ENCODE measurements around the gene KRT82. TPM values are rescaled to one million over a fixed set of nuclear protein-coding genes. Genes with fewer than 3 reads are reported as not detected.

The KRT82 gene
- total RNA-seq, 4 donors from 2014 or later = not detected

DNA sequence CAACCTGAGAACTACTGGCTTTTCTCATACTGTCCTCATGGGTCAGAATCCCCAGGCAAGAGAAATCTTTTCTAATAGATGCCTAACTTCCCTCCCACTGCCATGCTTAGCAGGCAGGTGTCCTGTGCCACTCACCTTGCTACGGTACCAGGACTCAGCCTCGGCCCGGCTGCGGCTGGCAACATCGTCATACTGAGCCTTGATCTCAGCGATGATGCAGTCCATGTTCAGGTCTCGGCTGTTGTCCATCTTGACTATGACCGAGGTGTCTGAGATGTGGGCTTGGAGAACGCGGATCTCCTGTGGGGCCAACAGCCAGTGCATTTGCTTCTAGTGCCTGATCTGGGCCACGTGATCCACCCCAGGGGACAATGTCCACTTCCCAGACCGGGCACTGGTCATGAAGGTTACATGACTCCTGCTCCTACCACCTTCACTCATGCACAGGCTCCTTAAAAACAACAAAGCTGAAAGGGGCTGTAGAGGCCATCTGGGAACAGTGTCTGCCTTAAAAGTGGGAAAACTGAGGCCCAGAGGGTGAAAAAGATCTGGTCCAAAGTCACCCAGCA, 42.9 kb downstream of the KRT82 start:
- no peaks in the 10 kb centered on the region for H3K36me3 ChIP-seq
- no peaks in the 10 kb centered on the region for H3K27me3 ChIP-seq
- WGBS, 2 donors (ENCODE audit: low coverage in 1 of 2) = 90% methylated on average over 12 of the region's 12 CpGs; no CpG with 5 or more reads in 1 of the 2 donors
- in situ Hi-C loops (cut with MboI; ENCODE audit: low pct_ligation_motif_present in 1 of 4, low pct_unique_long_range_greater_than_20kb in 1 of 4, low sequenced_read_pairs in 3 of 4) = no loop called here
- H3K27ac ChIP-seq = no peak overlapping the region
- TF ChIP-seq POLR2A (IDR thresholded peaks at IDR 0.05) (no peak), POLR2AphosphoS5 (IDR thresholded peaks at IDR 0.05) (no peak), EP300 (IDR thresholded peaks at IDR 0.05; ENCODE audit: low read depth) (no peak), CTCF (IDR thresholded peaks at IDR 0.05) (no peak)
- H3K4me3 ChIP-seq = no peak overlapping the region
- no peaks in the 10 kb centered on the region for H3K4me1 ChIP-seq
- DNase-seq = no peak
- H3K9me3 ChIP-seq = no peaks in the 10 kb centered on the region
- intact Hi-C loops (cut with DNase I; ENCODE audit: low total_unique reads) = no loop called here

- Histone ChIP-seq H3K36me3 (no peaks in the 10 kb centered on the region), H3K27ac (no peak overlapping the region), H3K4me1 (no peaks in the 10 kb centered on the region), H3K27me3 (no peaks in the 10 kb centered on the region), H3K9me3 (no peaks in the 10 kb centered on the region), H3K4me3 (no peak overlapping the region)
- peak in 1 of 5 experiments; percentile 10 for TF ChIP-seq CTCF (IDR thresholded peaks at IDR 0.05)
- TF ChIP-seq EP300 (IDR thresholded peaks at IDR 0.05; ENCODE audit: low read depth) = no peak
- no peak for TF ChIP-seq POLR2AphosphoS5 (IDR thresholded peaks at IDR 0.05)
- TF ChIP-seq POLR2A (IDR thresholded peaks at IDR 0.05) = no peak
- in situ Hi-C loops (cut with MboI; ENCODE audit: low pct_ligation_motif_present in 1 of 4, low pct_unique_long_range_greater_than_20kb in 1 of 4, low sequenced_read_pairs in 3 of 4) = no loop called here
- DNase-seq = no peak
- intact Hi-C loops (cut with DNase I; ENCODE audit: low total_unique reads) = no loop called here
- 89% methylated on average over 11 of the region's 11 CpGs; no CpG with 5 or more reads in 1 of the 2 donors for WGBS, 2 donors (ENCODE audit: low coverage in 1 of 2)
These were observed 43.9 kb downstream of the KRT82 start for GRCh38 chr12:52362118-52362726.

DNA sequence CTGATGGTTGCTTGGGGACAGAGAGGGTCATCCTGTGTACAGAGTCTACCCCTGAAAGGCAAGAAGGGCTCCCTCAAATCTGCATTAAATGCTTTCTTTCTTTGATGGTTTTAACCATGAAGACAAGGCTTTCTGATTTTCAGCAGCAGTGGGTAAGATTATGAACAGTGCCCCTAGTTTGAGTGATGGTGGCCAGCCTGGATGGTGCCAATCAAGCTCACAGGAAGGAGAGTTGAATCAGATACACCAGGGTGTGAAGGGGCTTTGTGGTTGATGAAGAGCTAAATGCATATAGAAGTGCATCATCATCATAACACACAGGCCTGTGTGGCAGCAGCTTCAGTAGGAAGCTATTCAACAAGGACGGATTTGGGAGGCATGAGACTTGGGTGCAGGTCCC, 44.6 kb downstream of the KRT82 start:
- DNase-seq = no peak
- Histone ChIP-seq H3K4me1 (no peaks in the 10 kb centered on the region), H3K27ac (no peak overlapping the region), H3K9me3 (no peaks in the 10 kb centered on the region), H3K4me3 (no peak overlapping the region), H3K36me3 (no peaks in the 10 kb centered on the region), H3K27me3 (no peaks in the 10 kb centered on the region)
- TF ChIP-seq POLR2AphosphoS5 (IDR thresholded peaks at IDR 0.05) (no peak), POLR2A (IDR thresholded peaks at IDR 0.05) (no peak), CTCF (IDR thresholded peaks at IDR 0.05) (no peak), EP300 (IDR thresholded peaks at IDR 0.05; ENCODE audit: low read depth) (no peak)
- intact Hi-C loops (cut with DNase I; ENCODE audit: low total_unique reads) = no loop called here
- in situ Hi-C loops (cut with MboI; ENCODE audit: low pct_ligation_motif_present in 1 of 4, low pct_unique_long_range_greater_than_20kb in 1 of 4, low sequenced_read_pairs in 3 of 4) = no loop called here
- 94 to 100% methylated on average over 1 of the region's 1 CpG for WGBS, 2 donors (ENCODE audit: low coverage in 1 of 2)

GRCh38 chr12:52360663-52361271, 45.4 kb downstream of the KRT82 start:
- intact Hi-C loops (cut with DNase I; ENCODE audit: low total_unique reads) = no loop called here
- no peaks in the 10 kb centered on the region for H3K36me3 ChIP-seq
- no peaks in the 10 kb centered on the region for H3K27me3 ChIP-seq
- H3K9me3 ChIP-seq = no peaks in the 10 kb centered on the region
- no peak overlapping the region for H3K27ac ChIP-seq
- in situ Hi-C loops (cut with MboI; ENCODE audit: low pct_ligation_motif_present in 1 of 4, low pct_unique_long_range_greater_than_20kb in 1 of 4, low sequenced_read_pairs in 3 of 4) = no loop called here
- H3K4me3 ChIP-seq = no peak overlapping the region
- H3K4me1 ChIP-seq = no peaks in the 10 kb centered on the region
- no peak for DNase-seq
- 40 to 84% methylated on average over 1 to 13 of the region's 13 CpGs for WGBS, 2 donors (ENCODE audit: low coverage in 1 of 2)
- TF ChIP-seq EP300 (IDR thresholded peaks at IDR 0.05; ENCODE audit: low read depth) (no peak), POLR2A (IDR thresholded peaks at IDR 0.05) (no peak), POLR2AphosphoS5 (IDR thresholded peaks at IDR 0.05) (no peak), CTCF (IDR thresholded peaks at IDR 0.05) (no peak)

Data from transverse colon (tissue), 4 donors.